HEK293T (cell line): Measurements from ENCODE around the gene CD79A.

ENCODE experiments used
- CTCF ChIA-PET: fragments of 350-600 bp; formaldehyde crosslinking; extraction: SDS; loops from one replicate; lab custom pipeline; 2021; ENCODE audit warnings: antibody characterized with exemption, inconsistent platforms; lab: Yijun Ruan, JAX
- POLR2A ChIA-PET: fragments of 350-600 bp; formaldehyde crosslinking; extraction: SDS; loops from one replicate; lab custom pipeline; 2020; ENCODE audit warnings: antibody characterized with exemption, inconsistent platforms; lab: Yijun Ruan, JAX
- DNase-seq: peaks from one replicate; pipeline ENCODE4 v3.0.0; 2012; ENCODE audit warnings: mixed read lengths; ENCODE audit errors: extremely low spot score
- ARNT ChIP-seq: fragments of 450-650 bp; IDR thresholded peaks from 2 replicates; pipeline ENCODE4 v1.6.1; 2017; ENCODE audit warnings: mild to moderate bottlenecking
- BHLHE40 ChIP-seq: fragments of 450-650 bp; IDR thresholded peaks from 2 replicates; pipeline ENCODE4 v1.6.1; 2016; ENCODE audit warnings: mild to moderate bottlenecking, moderate library complexity, borderline replicate concordance
- CTBP1 ChIP-seq: fragments of 450-650 bp; IDR thresholded peaks from 2 replicates; pipeline ENCODE4 v1.6.1; 2016; ENCODE audit warnings: borderline replicate concordance
- ELF4 ChIP-seq: fragments of 450-650 bp; IDR thresholded peaks from 2 replicates; pipeline ENCODE4 v1.6.1; 2017; ENCODE audit warnings: antibody characterized with exemption
- FOXA1 ChIP-seq: fragments of 450-650 bp; IDR thresholded peaks from 2 replicates; pipeline ENCODE4 v1.6.1; 2016; ENCODE audit warnings: mild to moderate bottlenecking
- FOXK2 ChIP-seq: fragments of 450-650 bp; IDR thresholded peaks from 2 replicates; pipeline ENCODE4 v1.6.1; 2016; ENCODE audit warnings: mild to moderate bottlenecking
- FOXM1 ChIP-seq: fragments of 450-650 bp; IDR thresholded peaks from 2 replicates; pipeline ENCODE4 v1.6.1; 2017; ENCODE audit warnings: mild to moderate bottlenecking, borderline replicate concordance
- HDGF ChIP-seq: fragments of 450-650 bp; IDR thresholded peaks from 2 replicates; pipeline ENCODE4 v1.6.1; 2017; ENCODE audit warnings: antibody characterized with exemption, borderline replicate concordance
- L3MBTL2 ChIP-seq: fragments of 450-650 bp; conservative IDR thresholded peaks from 2 replicates; pipeline ENCODE4 v1.6.1; 2016; ENCODE audit warnings: mild to moderate bottlenecking
- NFRKB ChIP-seq: fragments of 450-650 bp; IDR thresholded peaks from 2 replicates; pipeline ENCODE4 v1.6.1; 2016; ENCODE audit warnings: mild to moderate bottlenecking, moderate library complexity
- SP1 ChIP-seq: fragments of 450-650 bp; IDR thresholded peaks from 2 replicates; pipeline ENCODE4 v1.6.1; 2017
- SUZ12 ChIP-seq: fragments of 450-650 bp; IDR thresholded peaks from 2 replicates; pipeline ENCODE4 v1.6.1; 2016; ENCODE audit warnings: mild to moderate bottlenecking
- TARDBP ChIP-seq: fragments of 450-650 bp; IDR thresholded peaks from 2 replicates; pipeline ENCODE4 v1.6.1; 2016
- ZNF384 ChIP-seq: fragments of 450-650 bp; IDR thresholded peaks from 2 replicates; pipeline ENCODE4 v1.6.1; 2016
- TF ChIP-seq, protein P1 (sequence below): fragments of 450-650 bp; IDR thresholded peaks from 2 replicates; pipeline ENCODE4 v1.6.1; 2016

CD79A gene

DNA sequence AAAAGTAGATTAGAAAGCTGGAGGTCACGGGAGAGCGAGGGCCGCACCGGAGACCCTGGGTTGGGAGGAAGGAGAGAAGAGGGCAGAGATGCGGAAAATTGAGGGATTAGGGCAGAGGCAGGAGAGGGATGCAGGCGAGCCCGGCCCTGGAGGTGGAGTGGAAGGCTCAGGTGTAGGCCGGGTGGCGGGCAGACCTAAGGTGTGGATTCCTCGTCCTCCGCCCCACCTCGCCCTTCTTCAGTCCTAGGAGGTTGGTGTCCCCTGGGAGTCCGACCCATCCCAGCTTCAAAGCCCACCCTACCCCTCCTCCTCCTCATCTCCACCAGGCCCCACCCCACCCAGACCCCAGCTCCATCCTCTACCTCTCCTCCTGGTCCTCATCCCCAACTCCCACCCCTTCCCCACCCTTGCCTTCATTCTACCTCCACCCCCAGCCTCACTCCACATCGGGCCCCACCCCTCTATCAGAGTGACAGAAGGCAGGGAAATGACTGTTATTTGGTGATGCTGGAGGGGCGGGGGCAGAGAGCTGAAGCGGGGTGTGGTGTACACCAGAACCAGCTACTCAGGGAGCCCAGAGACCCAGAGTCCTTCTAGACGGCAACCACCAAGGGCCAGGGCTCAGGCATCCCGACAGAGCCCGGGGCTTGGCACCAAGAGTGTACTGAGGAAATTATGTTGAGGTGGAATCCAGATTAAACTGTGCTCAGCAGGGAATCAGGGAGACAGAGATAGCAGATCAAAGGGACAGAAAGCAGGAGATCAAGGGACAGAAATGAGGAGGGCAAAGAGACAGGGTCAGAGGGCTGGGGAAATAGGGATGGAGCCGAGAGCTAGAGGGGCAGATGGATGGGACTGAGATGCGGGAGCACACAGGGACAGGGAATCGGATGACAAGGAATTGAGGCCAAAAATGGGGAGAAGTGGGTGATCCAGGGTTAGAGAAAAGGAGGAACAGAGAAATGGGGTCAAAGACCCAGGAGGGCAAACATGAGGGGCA lies 44.8 kb downstream of the CD79A start:
- DNase-seq = no peak
- TF ChIP-seq L3MBTL2 = no peak
- no peak for TF ChIP-seq ELF4
- TF ChIP-seq, protein P1, sequence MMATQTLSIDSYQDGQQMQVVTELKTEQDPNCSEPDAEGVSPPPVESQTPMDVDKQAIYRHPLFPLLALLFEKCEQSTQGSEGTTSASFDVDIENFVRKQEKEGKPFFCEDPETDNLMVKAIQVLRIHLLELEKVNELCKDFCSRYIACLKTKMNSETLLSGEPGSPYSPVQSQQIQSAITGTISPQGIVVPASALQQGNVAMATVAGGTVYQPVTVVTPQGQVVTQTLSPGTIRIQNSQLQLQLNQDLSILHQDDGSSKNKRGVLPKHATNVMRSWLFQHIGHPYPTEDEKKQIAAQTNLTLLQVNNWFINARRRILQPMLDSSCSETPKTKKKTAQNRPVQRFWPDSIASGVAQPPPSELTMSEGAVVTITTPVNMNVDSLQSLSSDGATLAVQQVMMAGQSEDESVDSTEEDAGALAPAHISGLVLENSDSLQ = no peak
- no peak for TF ChIP-seq BHLHE40
- TF ChIP-seq SP1 = no peak
- no peak for TF ChIP-seq TARDBP
- no peak for TF ChIP-seq NFRKB
- TF ChIP-seq FOXM1 = no peak
- TF ChIP-seq FOXK2 = no peak
- POLR2A ChIA-PET = no interaction called here
- CTCF ChIA-PET = interaction anchor here (0.7 kb wide), 1 partner anchor 10 kb away, joined by 3 read pairs; no protein-coding TSS in a partner anchor

DNA sequence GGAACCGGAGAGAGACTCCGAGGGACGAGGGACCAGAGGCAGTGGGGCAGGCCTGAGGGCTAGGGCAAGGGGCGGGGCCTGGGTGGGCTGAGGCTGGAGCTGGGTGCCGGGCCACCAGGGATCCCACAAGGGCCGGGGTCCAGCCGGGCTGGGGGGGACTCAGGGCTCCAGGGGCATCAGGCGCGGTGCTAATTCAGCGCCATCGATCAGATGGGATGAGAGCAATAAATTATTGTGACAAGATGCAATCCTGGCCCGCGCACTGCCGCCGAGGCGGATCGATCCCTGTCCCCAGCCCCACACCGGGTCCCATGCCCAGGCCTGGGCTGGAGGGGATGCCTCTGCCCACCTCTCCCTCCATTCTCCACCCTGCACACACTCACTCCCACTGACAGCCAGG lies 45.5 kb downstream of the CD79A start:
- DNase-seq = no peak
- ChIA-PET POLR2A (no interaction called here), CTCF (interaction anchor here (0.7 kb wide), 1 partner anchor 11 kb away, joined by 3 read pairs; no protein-coding TSS in a partner anchor)
- no peak for TF ChIP-seq SUZ12
- no peak for TF ChIP-seq FOXA1
- no peak for TF ChIP-seq TARDBP
- no peak for TF ChIP-seq CTBP1
- no peak for TF ChIP-seq ELF4
- TF ChIP-seq BHLHE40 = no peak
- TF ChIP-seq ZNF384 = no peak
- no peak for TF ChIP-seq NFRKB
- no peak for TF ChIP-seq ARNT
- no peak for TF ChIP-seq FOXM1

DNA sequence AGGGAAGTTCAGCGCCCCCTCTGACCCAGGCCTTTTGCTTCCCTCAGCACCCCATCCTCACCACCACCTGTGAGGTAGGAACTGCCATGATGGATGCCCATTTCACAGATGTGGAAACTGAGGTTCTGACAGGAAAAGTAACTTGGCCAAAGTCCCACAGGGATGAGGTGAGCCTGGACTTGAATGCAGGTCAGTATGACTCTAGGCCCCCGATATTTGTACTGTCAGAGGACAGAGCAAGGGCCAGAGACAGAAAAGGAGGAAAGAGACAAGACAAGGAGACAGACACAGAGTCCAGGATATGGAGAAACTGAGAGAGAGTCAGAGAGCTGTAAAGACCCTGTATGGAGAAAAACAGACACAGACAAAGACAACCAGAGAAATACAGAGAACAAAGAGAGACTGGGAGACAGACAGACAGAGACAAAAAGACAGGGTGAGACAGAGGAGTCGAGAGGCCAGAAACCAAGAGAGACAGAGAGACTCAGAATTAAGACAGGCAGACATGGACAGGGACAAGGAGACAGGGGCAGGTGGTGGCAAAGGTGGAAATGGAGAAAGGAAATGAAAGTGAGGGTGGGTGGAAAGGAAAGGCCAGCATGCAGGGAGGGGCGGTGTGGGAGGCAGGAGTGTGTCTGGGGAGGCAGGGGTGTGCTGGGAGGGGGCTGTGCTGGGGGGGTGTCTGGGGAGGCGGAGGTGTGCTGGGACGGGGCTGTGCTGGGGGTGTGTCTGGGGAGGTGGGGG lies 46.1 kb downstream of the CD79A start:
- TF ChIP-seq SUZ12 (no peak), L3MBTL2 (no peak), ELF4 (no peak), FOXK2 (no peak), ARNT (no peak), ZNF384 (no peak), SP1 (no peak), BHLHE40 (no peak), TARDBP (no peak), FOXM1 (no peak), NFRKB (no peak)
- TF ChIP-seq, protein P1 = no peak
- ChIA-PET POLR2A (no interaction called here), CTCF (no interaction called here)
- no peak for DNase-seq

DNA sequence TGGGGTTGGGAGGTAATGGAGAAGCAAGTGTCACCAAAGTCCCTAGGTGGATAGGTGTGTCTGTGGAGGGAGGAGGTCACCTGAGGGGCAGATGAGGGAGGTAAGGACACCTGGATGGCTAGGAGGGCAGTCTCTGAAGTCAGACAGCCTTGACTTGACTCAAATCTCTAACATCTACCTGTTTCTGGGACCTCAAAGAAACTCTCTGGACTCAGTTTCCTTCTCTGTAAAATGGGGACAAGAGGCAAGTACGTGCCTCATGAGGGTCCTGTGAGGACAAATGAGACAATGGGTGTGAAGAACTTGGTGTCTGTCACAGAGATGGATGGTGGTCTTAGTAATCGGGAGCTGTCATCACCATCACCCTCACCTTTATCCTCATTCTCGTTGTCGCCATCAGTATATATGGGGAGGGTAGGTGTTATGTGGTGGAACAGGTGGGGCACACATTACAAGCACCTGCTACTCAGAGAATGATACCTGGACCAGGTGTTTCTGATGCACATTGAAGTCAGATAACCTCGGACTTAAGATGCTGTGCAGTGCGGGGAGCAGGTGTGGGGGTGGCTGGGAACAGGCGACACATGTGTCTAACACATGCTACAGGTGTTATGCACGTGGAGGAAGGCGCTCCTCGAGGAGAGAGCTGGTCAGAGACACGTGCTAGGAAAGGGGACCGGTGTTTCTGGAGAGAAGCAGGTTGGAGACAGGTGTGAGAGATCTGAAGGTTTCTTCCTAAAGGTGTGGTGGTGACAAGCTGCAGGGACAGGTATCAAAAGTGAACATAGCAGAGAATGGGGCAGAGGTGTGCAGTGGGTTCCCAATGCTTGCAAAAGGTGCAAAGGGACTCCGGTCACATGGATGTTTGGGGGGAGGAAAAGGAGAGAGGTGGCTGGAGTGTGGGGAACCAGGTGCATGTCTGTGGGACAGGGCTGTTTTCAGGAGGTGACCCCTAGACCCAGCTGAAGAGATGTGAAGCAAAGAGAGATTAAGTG lies 47.4 kb downstream of the CD79A start:
- ChIA-PET POLR2A (interaction anchor here (1.6 kb wide), 1 partner anchor 40 kb away, joined by 3 read pairs; no protein-coding TSS in a partner anchor), CTCF (no interaction called here)
- no peak for DNase-seq
- TF ChIP-seq L3MBTL2 (peak; percentile 84), CTBP1 (no peak)

DNA sequence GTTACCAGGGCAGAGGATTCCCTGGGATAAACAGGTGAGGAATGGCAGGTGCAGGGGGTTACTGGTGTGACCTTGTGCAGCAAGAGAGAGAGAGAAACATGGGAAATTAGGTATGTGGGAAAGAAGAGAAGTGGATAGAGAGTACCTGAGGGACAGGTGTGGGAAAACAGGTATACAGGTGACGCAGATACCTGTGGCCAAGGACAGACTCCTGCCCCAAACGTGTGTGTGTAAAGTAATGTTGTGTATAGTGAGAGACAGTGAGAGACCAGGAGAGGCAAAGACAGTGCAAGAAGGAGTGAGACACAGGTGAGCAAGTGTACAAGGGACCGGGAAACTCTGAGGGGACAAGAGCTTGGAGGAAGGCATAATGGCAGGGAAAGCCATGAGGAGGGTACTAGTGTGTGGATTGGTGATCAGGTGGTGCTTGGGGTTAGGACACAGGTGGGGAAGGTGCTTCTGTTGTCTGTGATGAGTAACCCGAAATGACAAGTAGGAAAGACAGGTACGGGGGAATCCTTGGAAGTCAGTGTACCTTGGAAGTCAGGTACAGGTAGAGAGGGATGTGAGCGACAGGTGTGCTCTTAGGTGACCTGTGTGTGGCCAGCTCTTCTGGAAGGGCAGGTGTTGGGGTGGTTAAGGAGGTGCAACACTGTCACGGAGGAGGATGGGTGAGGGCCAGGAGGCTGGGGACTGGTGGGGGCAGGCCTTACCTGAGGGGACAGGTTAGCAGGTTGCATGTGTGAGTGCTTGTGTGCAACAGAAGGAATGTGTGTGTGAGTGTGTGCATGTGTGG lies 48.3 kb downstream of the CD79A start:
- no peak for DNase-seq
- TF ChIP-seq CTBP1 (peak; percentile 74; the same call in 1 of the 2 replicates), HDGF (no peak), BHLHE40 (no peak)
- POLR2A ChIA-PET = interaction anchor here (1.6 kb wide), 1 partner anchor 41 kb away, joined by 3 read pairs; no protein-coding TSS in a partner anchor
- CTCF ChIA-PET = no interaction called here
